Measurements from ENCODE around the gene PTPRS.

DNA sequence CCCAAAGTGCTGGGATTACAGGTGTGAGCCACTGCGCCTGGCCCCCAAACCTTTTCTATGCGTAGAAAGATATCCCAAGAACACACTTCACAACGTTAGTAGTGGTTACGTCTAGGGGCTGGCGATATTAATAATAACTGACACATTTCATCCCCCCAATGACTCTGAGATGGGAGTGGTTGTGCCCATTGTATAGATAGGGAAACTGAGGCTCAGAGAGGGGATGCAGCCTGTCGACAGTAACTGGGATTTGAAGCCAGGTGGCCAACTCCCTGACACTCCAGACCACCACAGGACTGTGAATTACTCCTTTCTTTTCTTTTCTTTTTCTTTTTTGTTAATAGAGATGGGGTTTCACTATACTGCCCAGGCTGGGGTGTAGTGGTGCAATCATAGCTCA lies 25.3 kb upstream of the PTPRS start:
- TF ChIP-seq, protein P1, sequence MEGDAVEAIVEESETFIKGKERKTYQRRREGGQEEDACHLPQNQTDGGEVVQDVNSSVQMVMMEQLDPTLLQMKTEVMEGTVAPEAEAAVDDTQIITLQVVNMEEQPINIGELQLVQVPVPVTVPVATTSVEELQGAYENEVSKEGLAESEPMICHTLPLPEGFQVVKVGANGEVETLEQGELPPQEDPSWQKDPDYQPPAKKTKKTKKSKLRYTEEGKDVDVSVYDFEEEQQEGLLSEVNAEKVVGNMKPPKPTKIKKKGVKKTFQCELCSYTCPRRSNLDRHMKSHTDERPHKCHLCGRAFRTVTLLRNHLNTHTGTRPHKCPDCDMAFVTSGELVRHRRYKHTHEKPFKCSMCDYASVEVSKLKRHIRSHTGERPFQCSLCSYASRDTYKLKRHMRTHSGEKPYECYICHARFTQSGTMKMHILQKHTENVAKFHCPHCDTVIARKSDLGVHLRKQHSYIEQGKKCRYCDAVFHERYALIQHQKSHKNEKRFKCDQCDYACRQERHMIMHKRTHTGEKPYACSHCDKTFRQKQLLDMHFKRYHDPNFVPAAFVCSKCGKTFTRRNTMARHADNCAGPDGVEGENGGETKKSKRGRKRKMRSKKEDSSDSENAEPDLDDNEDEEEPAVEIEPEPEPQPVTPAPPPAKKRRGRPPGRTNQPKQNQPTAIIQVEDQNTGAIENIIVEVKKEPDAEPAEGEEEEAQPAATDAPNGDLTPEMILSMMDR (IDR thresholded peaks at IDR 0.05) = no peak
- TF ChIP-seq POLR2A (IDR thresholded peaks at IDR 0.05) (no peak), EP300 (IDR thresholded peaks at IDR 0.05) (no peak), POLR2AphosphoS5 (IDR thresholded peaks at IDR 0.05) (no peak)

Measured in sigmoid colon (tissue), 4 donors.